Measurements from ENCODE around the gene CCDC15. TPM values are rescaled to one million over a fixed set of nuclear protein-coding genes. Genes with fewer than 3 reads are reported as not detected.

Gene CCDC15
- total RNA-seq, 1 experiment from 2014 or later = 2.8 TPM

- H3K27ac Mint-ChIP-seq = no peak overlapping the region; a peak in 2 of 7 replicates
- Histone ChIP-seq H2AFZ (ENCODE audit: low read length) (no peak overlapping the region), H2BK5ac (ENCODE audit: insufficient read length, low read length) (no peak overlapping the region), H3K79me1 (ENCODE audit: insufficient read depth, low read depth, low read length, poor library complexity, severe bottlenecking) (no peaks in the 10 kb centered on the region), H4K20me1 (ENCODE audit: control insufficient read depth, insufficient read depth, insufficient read length) (no peaks in the 10 kb centered on the region), H3K9ac (ENCODE audit: extremely low read depth, insufficient read length, low read length) (no peak overlapping the region), H3K4me1 (ENCODE audit: insufficient read depth, low read length) (no peaks in the 10 kb centered on the region), H2BK20ac (ENCODE audit: low read depth, low read length, poor library complexity, severe bottlenecking) (no peak overlapping the region), H3K27me3 (ENCODE audit: insufficient read depth, low read length) (no peaks in the 10 kb centered on the region), H2BK12ac (ENCODE audit: insufficient read length, low read depth, low read length) (no peak overlapping the region), H3K79me2 (ENCODE audit: insufficient read depth, low read length) (no peaks in the 10 kb centered on the region), H3K23me2 (ENCODE audit: insufficient read length, low read depth, low read length, poor library complexity, severe bottlenecking) (no peaks in the 10 kb centered on the region), H2AK5ac (ENCODE audit: insufficient read length, low read length) (no peak overlapping the region), H3K4ac (ENCODE audit: low read depth, low read length) (no peak overlapping the region), H3K14ac (ENCODE audit: insufficient read depth, low read length) (no peak overlapping the region), H3K9me3 (ENCODE audit: control insufficient read depth, low read depth, low read length) (no peaks in the 10 kb centered on the region), H3K23ac (ENCODE audit: insufficient read length, low read depth, low read length) (no peak overlapping the region), H3K18ac (ENCODE audit: insufficient read length, low read depth, low read length) (no peak overlapping the region), H3K56ac (ENCODE audit: insufficient read length, low read depth, low read length) (no peak overlapping the region), H4K91ac (ENCODE audit: insufficient read length, low read depth, low read length) (no peak overlapping the region), H3T11ph (ENCODE audit: low read length) (no peak overlapping the region), H2BK15ac (ENCODE audit: low read depth, low read length) (no peak overlapping the region), H3K27ac (ENCODE audit: insufficient read length, low read depth, low read length) (no peak overlapping the region), H3K4me2 (ENCODE audit: insufficient read depth, insufficient read length, low read length) (no peak overlapping the region), H4K8ac (replicated peaks; ENCODE audit: insufficient read length, low read depth, low read length) (no peak overlapping the region), H4K5ac (ENCODE audit: insufficient read length, low read depth, low read length) (no peak overlapping the region), H2BK120ac (ENCODE audit: low read depth, low read length, poor library complexity, severe bottlenecking) (no peak overlapping the region)
- peaks cover 3 to 6% of the 10 kb centered on the region in 2 experiments for H3K4me1 Mint-ChIP-seq
- TF ChIP-seq, protein P1, sequence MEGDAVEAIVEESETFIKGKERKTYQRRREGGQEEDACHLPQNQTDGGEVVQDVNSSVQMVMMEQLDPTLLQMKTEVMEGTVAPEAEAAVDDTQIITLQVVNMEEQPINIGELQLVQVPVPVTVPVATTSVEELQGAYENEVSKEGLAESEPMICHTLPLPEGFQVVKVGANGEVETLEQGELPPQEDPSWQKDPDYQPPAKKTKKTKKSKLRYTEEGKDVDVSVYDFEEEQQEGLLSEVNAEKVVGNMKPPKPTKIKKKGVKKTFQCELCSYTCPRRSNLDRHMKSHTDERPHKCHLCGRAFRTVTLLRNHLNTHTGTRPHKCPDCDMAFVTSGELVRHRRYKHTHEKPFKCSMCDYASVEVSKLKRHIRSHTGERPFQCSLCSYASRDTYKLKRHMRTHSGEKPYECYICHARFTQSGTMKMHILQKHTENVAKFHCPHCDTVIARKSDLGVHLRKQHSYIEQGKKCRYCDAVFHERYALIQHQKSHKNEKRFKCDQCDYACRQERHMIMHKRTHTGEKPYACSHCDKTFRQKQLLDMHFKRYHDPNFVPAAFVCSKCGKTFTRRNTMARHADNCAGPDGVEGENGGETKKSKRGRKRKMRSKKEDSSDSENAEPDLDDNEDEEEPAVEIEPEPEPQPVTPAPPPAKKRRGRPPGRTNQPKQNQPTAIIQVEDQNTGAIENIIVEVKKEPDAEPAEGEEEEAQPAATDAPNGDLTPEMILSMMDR (conservative IDR thresholded peaks at IDR 0.05) = no peak
- H3K4me3 Mint-ChIP-seq = no peak overlapping the region
- DNase-seq = no peak
- H3K36me3 Mint-ChIP-seq (ENCODE audit: insufficient read depth in 1 of 3, low read depth in 3 of 3) = peaks cover 0 to 2% (median 0%) of the 10 kb centered on the region in 3 experiments; a peak in 2 of 7 replicates
- H3K27me3 Mint-ChIP-seq (ENCODE audit: low read depth) = peaks cover 11% of the 10 kb centered on the region
- WGBS (ENCODE audit: extremely low coverage, insufficient read length, low lambda C conversion rate) = no CpG with 5 or more reads among the region's 11 CpGs
- no peaks in the 10 kb centered on the region for H3K9me3 Mint-ChIP-seq
These were observed 130.0 kb downstream of the CCDC15 start for GRCh38 chr11:125084057-125084416.
